GM19238 (cell line): Measurements from ENCODE around the gene ARHGAP45.

Experiments
- DNase-seq: peaks from one replicate; pipeline ENCODE4 v3.0.0; 2011; ENCODE audit warnings: low spot score; ENCODE audit not compliant: insufficient read length

The ARHGAP45 gene

DNA sequence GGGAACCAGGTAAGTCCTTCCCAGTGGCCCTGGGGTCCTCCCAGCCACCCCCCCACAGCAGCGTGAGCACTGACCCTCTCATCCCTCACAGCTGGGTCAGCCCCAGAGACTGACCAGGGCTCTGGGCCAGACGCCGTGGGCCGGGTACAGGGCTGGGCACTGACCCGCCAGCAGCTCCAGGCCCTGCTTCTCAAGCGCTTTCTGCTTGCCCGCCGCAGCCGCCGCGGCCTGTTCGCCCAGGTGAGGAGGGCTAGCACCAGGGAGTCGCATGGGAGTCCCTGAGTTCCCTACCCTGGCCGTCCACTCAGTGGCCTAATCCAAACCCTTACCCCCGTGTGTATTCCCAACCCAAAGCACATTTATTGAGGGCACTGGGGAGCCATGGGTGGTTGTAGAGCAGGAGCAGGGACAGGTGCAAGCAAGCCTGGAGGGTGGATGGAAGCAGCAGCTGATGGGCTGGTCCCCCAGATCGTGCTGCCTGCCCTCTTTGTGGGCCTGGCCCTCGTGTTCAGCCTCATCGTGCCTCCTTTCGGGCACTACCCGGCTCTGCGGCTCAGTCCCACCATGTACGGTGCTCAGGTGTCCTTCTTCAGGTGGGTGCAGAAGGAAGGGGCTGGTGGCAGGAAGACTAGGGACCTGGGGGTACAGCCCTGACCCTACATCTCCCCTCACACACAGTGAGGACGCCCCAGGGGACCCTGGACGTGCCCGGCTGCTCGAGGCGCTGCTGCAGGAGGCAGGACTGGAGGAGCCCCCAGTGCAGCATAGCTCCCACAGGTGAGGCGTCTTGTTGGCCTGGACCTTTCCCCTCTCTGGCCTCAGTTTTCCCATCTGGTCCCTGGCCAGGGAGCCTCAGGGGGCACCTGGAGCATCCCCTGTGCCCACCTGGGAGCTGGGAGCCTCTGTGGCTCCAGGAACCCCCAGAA, 12.6 kb upstream of the ARHGAP45 start:
- no peak for DNase-seq

DNA sequence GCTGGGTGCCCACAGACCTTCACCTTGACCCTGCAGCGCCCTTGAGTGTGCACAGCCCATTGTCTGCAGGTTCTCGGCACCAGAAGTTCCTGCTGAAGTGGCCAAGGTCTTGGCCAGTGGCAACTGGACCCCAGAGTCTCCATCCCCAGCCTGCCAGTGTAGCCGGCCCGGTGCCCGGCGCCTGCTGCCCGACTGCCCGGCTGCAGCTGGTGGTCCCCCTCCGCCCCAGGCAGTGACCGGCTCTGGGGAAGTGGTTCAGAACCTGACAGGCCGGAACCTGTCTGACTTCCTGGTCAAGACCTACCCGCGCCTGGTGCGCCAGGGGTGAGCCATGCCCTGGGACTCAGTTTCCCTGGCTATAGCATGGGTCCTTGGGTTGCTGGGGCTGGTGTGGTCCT, 11.9 kb upstream of the ARHGAP45 start:
- DNase-seq, result no peak

DNA sequence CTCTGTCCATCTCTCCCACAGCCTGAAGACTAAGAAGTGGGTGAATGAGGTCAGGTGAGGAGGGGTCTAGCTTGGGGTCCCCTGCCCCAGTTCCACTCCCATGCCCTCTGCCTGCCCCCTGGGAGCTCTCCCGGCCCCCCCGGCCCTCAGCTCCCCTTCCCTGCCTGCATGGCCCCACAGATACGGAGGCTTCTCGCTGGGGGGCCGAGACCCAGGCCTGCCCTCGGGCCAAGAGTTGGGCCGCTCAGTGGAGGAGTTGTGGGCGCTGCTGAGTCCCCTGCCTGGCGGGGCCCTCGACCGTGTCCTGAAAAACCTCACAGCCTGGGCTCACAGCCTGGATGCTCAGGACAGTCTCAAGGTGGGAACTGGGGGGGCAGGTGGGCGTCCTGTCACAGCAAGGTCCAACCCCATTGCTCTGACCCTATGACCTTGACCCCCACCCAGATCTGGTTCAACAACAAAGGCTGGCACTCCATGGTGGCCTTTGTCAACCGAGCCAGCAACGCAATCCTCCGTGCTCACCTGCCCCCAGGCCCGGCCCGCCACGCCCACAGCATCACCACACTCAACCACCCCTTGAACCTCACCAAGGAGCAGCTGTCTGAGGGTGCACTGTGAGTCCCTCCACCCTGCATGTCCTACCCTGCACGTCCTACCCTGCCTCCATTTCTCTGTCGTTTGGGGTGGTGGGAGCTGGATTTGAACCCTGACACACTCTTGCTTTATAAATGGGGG, 10.9 kb upstream of the ARHGAP45 start:
- no peak for DNase-seq

DNA sequence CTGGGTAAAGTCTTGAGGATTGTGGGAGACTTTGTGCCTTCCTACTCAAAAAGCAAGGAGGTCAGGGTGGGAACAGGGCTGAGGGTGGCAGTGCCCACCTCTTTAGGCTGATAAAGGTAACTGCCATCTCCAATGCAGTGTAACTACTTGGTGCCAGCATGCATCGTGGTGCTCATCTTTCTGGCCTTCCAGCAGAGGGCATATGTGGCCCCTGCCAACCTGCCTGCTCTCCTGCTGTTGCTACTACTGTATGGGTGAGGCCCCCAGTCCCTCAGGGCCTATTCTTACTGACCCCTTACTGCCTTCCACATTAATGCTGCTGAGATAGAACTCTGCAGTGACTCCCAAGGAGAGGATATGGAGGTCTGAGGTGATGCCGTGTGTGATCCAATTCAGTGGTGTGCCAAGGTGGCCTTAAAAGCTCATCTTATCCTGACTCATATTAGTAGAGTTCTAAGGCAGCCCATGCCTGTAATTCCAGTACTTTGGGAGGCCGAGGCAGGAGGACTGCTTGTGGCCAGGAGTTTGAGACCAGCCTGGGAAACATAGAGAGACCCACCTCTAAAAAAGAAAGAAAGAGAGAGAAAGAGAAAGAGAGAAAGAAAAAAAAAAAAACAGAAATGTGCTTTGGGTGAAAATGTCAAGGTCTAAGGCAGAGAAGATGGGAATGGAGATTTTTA, 9.7 kb upstream of the ARHGAP45 start:
- peak; percentile 45 for DNase-seq

DNA sequence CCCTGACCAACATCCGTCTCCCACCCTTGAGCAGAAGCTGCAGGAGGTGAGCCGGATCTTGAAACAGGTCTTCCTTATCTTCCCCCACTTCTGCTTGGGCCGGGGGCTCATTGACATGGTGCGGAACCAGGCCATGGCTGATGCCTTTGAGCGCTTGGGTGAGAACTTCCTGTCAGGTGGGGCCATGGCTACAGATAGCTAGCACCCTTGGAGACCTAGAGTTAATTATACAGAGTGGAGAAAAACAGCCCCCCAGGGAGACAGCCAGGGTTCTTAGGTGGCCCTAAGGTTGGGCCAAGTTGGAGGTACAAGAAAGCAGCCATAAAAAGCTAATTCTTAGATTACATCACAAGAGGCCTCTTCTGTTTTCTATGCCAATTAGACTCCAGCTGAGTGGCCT, 8.9 kb upstream of the ARHGAP45 start:
- DNase-seq, result no peak

DNA sequence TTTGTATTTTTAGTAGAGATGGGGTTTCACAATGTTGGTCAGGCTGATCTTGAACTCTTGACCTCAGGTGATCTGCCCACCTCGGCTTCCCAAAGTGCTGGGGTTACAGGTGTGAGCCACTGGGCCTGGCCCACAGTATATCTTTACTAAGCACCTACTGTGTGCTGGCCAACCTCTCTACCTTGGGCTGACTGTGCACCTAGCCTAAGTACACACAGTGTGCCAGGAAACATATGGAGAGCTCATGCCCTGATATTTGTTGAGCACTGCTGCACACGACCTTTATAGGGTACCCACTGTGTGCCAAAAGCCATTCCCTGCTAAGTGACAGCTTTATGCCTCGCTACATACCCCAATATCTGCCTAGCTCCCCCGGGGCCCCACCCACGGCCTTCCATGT, 6.3 kb upstream of the ARHGAP45 start:
- no peak for DNase-seq

DNA sequence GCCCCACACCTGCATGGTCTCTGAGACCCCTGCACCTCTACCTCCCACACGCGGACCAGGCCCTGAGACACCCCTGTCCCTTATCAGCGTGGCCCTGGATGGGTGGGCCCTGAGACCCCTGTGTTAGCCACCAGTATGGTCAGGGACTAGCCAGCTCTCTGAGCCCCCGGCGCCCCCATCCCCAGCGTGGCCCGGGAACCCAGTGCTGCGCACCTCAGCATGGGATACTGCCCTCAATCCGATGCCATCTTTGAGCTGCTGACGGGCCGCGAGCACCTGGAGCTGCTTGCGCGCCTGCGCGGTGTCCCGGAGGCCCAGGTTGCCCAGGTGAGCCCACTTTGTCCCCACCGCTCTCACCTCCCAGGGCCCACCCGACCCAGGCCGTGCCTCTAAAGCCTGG, 5.0 kb upstream of the ARHGAP45 start:
- DNase-seq, result no peak

DNA sequence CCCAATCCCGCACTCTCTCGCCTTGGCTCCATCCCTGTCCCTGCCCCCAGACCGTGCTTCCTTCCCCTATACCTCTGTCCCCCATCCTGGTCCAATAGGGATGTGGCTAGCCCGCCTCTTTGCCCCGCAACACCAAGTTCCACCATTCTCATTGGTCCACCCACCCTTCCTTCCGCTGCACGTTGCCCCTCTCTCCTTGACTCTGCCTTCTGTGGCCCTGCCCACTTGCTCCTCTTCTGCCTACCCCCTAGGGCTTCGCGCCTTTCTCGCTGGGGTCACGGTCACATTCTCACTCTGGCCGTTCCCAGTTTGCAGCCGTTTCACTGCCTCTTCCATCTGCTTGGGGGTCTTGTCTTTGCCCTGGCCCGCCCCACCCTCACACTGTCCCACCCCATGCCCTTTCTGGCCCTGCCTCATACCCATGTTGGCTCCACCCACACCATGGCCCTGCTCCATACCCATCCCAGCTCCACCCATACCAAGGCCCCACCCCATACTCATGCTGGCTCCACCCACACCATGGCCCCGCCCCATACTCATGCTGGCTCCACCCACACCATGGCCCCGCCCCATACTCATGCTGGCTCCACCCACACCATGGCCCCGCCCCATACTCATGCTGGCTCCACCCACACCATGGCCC, 4.5 kb upstream of the ARHGAP45 start:
- no peak for DNase-seq

DNA sequence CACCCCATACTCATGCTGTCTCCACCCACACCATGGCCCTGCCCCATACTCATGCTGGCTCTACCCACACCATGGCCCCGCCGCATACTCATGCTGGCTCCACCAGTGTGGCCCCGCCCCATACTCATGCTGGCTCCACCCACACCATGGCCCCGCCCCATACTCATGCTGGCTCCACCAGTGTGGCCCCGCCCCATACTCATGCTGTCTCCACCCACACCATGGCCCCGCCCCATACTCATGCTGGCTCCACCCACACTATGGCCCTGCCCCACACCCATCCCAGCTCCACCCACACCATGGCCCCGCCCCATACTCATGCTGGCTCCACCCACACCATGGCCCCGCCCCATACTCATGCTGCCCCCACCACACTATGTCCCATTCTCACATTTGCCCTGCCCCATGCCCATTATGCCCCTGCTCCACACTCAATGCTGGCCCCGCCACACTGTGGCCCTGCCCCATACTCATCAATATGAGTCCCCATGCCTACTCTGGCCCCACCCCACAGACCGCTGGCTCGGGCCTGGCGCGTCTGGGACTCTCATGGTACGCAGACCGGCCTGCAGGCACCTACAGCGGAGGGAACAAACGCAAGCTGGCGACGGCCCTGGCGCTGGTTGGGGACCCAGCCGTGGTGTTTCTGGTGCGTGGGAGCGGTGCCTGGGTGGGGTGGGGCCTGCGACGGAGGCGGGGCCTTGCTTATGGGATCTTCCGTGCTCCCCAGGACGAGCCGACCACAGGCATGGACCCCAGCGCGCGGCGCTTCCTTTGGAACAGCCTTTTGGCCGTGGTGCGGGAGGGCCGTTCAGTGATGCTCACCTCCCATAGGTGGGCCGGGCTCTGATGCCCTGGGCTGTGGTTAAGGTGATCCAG, 3.7 kb upstream of the ARHGAP45 start:
- DNase-seq, result peak; percentile 50

DNA sequence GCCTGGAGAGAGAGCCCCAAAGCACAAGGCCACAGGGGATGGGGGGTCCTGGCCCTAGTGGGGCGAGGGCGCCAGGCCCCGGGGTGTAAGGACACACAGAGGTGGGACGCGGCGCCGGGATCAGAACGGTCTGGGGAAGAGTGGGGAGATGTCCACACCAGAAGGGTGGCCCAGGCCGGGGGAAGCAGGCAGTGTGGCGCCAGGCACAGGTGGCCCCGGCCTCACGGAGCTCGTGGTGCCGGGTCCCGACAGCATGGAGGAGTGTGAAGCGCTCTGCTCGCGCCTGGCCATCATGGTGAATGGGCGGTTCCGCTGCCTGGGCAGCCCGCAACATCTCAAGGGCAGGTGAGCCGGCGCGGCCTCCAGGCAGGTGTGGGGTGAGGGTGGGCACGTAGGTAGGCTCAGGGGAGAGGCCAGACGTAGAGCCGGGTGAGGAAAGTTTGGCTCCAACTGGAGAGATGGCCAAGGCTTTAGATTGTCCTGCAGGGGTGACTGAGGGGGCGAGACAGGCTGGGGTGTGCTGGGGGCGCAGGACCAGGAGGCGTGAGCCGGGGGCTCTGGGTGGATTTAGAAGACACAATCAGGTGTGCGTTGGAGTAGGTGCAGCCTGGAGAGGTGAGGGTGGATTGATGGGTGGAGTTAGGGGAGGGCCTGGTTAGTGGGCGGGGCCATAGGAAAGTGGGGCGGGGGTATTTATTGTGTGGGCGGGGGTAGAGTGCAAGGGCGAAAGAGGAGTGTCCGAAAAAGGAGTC, 2.9 kb upstream of the ARHGAP45 start:
- no peak for DNase-seq

DNA sequence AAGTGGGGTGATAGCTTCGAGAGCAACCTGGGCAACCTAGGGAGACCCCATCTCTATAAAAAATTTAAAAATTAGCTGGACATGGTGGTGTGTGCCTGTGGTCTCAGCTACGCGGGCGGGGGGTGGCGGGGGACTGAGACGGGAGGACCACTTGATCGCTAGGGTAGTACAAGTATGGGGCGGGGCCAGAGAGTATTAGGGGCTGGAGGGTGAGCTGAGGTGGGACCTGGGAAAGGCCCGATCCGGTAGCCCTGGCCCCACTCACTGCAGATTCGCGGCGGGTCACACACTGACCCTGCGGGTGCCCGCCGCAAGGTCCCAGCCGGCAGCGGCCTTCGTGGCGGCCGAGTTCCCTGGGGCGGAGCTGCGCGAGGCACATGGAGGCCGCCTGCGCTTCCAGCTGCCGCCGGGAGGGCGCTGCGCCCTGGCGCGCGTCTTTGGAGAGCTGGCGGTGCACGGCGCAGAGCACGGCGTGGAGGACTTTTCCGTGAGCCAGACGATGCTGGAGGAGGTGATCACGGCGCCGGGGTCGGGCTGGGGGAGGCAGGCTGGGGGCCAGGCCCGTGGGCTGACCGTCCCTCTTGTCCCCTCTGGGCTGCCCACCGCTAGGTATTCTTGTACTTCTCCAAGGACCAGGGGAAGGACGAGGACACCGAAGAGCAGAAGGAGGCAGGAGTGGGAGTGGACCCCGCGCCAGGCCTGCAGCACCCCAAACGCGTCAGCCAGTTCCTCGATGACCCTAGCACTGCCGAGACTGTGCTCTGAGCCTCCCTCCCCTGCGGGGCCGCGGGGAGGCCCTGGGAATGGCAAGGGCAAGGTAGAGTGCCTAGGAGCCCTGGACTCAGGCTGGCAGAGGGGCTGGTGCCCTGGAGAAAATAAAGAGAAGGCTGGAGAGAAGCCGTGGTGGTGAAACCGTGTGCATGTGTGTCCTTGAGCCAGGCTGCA, 2.0 kb upstream of the ARHGAP45 start:
- DNase-seq, result peak; percentile 75

DNA sequence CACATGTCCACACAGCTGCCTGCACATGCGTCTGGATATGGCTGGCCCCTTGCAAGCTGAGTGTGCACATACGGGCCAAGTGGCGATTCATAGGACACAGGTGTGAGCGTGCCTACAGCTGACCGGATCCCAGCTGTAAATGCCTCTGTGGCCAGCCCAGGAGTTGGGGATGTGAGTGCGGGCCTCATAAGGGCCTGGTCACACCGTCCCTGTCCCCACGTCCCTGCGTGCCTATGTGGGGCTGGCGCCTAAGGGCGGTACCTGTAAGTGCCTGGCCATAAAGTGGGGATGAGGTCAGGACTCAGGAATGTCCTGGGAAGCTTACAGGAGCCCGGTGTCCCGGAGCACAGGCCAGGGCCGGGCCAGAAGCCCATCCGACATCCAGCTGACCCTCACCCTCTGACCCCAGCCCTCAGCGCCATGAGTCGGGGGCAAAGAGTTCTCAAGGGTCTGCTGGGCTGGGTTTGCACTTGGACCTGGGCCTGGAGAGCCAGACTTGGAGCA, 1.3 kb upstream of the ARHGAP45 start:
- DNase-seq, result no peak

DNA sequence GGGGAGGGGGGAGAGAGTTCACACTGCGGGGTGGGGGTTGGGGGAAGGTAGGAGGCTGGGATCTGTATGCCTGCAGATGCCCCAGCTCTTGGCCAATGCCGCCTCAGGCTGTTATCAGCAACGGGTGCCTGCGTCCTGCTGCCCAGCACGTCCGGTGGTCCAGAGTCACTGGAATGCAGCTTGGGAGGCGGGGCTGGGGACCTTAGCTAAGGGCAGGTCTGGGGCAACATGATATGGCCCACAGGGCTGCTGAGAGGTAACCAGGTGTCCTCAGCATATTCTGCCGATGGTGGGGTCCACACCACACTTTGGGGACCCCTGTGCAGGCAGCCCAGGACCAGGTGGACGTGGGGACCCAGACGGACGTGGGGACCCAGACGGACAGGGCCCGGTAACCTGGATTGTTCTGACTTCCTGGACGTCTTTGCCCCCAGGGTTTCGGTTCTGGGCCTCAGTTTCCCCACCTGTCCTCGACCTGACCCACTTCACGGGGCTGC, 668 bp upstream of the ARHGAP45 start:
- no peak for DNase-seq

DNA sequence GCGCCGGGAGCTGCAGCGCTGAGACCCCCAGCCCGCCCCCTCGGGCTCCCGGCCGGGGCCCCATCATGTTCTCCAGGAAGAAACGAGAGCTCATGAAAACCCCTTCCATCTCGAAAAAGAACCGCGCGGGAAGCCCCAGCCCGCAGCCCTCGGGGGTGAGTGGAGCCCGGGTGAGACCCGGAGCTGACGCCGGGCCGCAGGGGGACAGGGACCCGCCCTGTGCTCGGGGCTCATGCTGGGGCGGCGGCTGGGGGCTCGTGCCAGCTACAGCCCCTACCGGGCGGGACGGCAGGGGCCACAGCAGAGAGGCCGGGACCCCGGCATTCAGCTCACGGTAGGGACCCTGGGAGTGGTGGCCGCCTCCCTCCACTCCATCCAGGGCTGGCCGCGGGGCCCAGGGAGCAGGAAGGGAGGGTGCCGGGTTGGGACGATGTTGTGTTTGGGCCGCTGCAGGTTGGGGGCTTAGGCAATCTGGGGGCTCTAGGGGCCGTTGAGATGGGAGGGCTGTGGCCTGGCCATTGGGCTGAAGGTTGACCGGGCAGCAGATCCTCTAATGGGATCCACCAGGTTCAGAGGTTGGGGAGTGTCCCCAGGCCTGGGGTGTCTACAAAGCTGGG, 482 bp downstream of the ARHGAP45 start:
- peak; percentile 59 for DNase-seq

DNA sequence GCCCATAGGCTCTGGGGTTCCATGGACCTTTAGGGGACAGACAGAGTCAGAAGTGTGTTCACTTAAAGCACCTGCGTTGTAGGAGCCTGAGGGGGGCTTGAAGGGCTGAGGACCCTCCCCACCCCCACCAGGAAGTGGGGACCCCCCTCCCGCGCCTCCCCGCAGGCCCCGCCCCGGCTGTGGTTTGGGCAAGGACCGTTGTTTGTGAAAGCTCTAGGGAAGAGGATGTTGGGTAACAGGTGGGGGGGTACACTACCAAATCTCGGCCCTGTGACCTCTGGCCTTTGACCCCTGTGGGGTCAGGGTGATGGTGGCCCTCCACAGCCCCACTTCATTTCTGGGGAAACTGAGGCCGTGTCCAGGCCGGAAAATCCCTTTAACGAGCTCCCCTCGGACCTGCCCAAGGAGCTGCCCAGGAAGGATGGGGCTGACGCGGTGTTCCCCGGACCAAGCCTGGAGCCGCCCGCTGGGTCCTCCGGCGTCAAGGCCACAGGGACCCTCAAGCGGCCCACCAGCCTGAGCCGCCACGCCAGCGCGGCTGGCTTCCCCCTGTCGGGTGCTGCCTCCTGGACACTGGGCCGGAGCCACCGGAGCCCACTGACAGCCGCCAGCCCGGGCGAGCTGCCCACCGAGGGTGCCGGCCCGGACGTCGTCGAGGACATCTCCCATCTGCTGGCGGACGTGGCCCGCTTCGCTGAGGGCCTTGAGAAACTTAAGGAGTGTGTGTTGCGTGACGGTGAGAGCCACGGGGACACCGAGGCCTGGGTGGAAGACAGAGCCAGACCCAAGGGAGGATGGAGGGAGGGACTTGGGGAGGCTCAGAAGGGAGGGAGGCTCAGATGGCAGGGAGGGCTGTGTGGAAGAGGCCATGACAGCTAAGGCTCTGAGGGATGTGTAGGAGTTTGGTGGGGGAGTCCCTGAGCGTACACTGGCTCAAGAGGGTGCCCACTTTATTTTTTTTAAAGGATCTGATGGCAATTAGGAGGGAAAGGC, 1.3 kb downstream of the ARHGAP45 start:
- peak; percentile 59 for DNase-seq

DNA sequence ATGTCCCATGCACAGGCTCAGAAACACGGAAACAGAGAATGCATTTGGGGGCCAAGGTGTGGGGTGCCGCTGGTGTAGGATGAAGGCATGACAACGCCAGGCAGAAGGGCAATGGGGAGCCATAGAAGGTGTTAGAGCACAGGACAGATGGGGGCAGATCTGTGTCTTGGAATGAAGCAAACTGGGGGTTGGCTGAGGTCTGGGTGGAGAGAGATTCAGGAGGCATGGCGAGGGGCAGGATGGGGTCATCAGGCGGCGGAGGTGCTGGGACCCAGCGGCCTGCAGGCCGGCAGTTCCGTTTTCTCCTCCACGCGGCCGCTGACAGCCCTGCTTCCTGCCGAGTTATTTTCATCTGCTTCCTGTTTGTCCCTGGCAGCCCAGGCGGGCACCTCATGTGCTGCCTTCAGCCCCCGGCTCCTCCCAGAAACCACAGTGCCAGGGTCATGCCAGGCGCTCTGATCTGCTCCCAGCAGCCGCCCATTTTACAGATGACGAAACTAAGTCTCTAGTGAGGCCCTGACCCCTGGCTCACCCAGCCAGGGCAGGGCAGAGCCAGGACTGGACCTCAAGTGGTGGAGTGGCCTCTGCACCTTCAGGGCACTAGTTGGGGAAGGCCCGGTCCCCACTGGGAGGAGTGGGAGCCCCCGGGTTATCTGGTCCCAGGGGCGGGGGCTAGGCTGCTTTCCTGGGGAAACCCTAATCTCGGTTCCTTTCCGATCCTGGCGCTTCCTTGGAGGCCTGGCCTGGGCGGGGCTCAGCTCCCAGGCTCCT, 2.2 kb downstream of the ARHGAP45 start:
- DNase-seq, result peak; percentile 75
